HEK293 (cell line): ENCODE data around the gene LMO7.
A peak's percentile ranks its signal among the peaks of the same experiment; 100 is the strongest.
"Not testable (repeated sequence)": the region's sequence is repeated elsewhere in the genome, so short reads cannot be mapped to it uniquely, and the experiment has no call there.

Source experiments
- CTCF ChIA-PET: fragments of 350-600 bp; formaldehyde crosslinking; extraction: SDS; loops from one replicate; lab custom pipeline; 2021; ENCODE audit warnings: antibody characterized with exemption; lab: Yijun Ruan, JAX
- POLR2A ChIA-PET: fragments of 300-600 bp; formaldehyde crosslinking; extraction: SDS; loops from one replicate; lab custom pipeline; 2020; ENCODE audit warnings: antibody characterized with exemption, inconsistent platforms; lab: Yijun Ruan, JAX
- H3K27ac ChIP-seq: fragments of 200-500 bp; sonication (Bioruptor generic); 2 replicates; pipeline ENCODE4 v1.5.1; 2014; ENCODE audit warnings: low read depth, low read length, control low read depth, inconsistent platforms; ENCODE audit errors: extremely low read depth
- H3K36me3 ChIP-seq, 2 experiments: fragments of 200-500 bp in 1 of 2; sonication (Bioruptor generic) in 1 of 2; 1 replicate in 1 of 2; 2 replicates in 1 of 2; pipeline ENCODE4 v1.5.1; 2014 to 2017; ENCODE audit warnings: inconsistent platforms in 2 of 2, low read length in 2 of 2; ENCODE audit not compliant: control insufficient read depth in 2 of 2, insufficient read depth in 1 of 2
- H3K4me1 ChIP-seq: fragments of 200-500 bp; sonication (Bioruptor generic); 2 replicates; pipeline ENCODE4 v1.5.1; 2014; ENCODE audit warnings: mild to moderate bottlenecking, low read length, inconsistent platforms; ENCODE audit not compliant: control insufficient read depth, insufficient read depth
- H3K4me3 ChIP-seq: 2 replicates; pipeline ENCODE4 v1.5.1; 2011; ENCODE audit warnings: low read depth, mild to moderate bottlenecking, control low read depth, low read length, moderate library complexity
- H3K9me3 ChIP-seq: fragments of 200-500 bp; sonication (Bioruptor generic); 2 replicates; pipeline ENCODE4 v1.5.1; 2014; ENCODE audit warnings: low read depth, low read length, inconsistent platforms; ENCODE audit not compliant: control insufficient read depth, insufficient read depth
- BCL6B ChIP-seq: fragments of 450-650 bp; formaldehyde crosslinking; IDR thresholded peaks from 2 replicates; pipeline ENCODE4 v1.5.1; 2017; ENCODE audit warnings: missing biosample characterization, missing genetic modification characterization
- KLF7 ChIP-seq: fragments of 450-650 bp; formaldehyde crosslinking; IDR thresholded peaks from 2 replicates; pipeline ENCODE4 v1.5.1; 2016; ENCODE audit warnings: missing biosample characterization, missing genetic modification characterization, borderline replicate concordance
- SETDB1 ChIP-seq: IDR thresholded peaks from one replicate; pipeline ENCODE4 v1.6.1; 2017; ENCODE audit warnings: mild to moderate bottlenecking, low read length, moderate library complexity, mixed read lengths; ENCODE audit not compliant: insufficient read length
- ZBTB10 ChIP-seq: fragments of 450-650 bp; formaldehyde crosslinking; IDR thresholded peaks from 2 replicates; pipeline ENCODE4 v1.5.1; 2016; ENCODE audit warnings: missing biosample characterization, missing genetic modification characterization
- ZBTB26 ChIP-seq: fragments of 450-650 bp; formaldehyde crosslinking; optimal IDR thresholded peaks from 2 replicates; pipeline ENCODE3; 2016; ENCODE audit warnings: missing biosample characterization, mild to moderate bottlenecking, missing genetic modification characterization
- ZEB2 ChIP-seq: fragments of 450-650 bp; formaldehyde crosslinking; IDR thresholded peaks from 2 replicates; pipeline ENCODE4 v1.5.1; 2016; ENCODE audit warnings: missing biosample characterization, missing genetic modification characterization
- ZNF266 ChIP-seq: fragments of 450-650 bp; formaldehyde crosslinking; IDR thresholded peaks from 2 replicates; pipeline ENCODE4 v1.5.1; 2016; ENCODE audit warnings: missing biosample characterization, missing genetic modification characterization, low read depth
- ZNF324 ChIP-seq: fragments of 450-650 bp; formaldehyde crosslinking; IDR thresholded peaks from 2 replicates; pipeline ENCODE4 v1.5.1; 2016; ENCODE audit warnings: missing biosample characterization, missing genetic modification characterization
- ZNF416 ChIP-seq: fragments of 450-650 bp; formaldehyde crosslinking; IDR thresholded peaks from 2 replicates; pipeline ENCODE4 v1.5.1; 2016; ENCODE audit warnings: missing biosample characterization, missing genetic modification characterization
- ZNF423 ChIP-seq: fragments of 450-650 bp; formaldehyde crosslinking; IDR thresholded peaks from 2 replicates; pipeline ENCODE4 v1.5.1; 2016; ENCODE audit warnings: missing biosample characterization, missing genetic modification characterization
- ZNF426 ChIP-seq: fragments of 450-650 bp; formaldehyde crosslinking; IDR thresholded peaks from 2 replicates; pipeline ENCODE4 v1.5.1; 2017; ENCODE audit warnings: missing biosample characterization, missing genetic modification characterization, mild to moderate bottlenecking, inconsistent platforms, moderate library complexity
- ZNF501 ChIP-seq: fragments of 450-650 bp; formaldehyde crosslinking; IDR thresholded peaks from 2 replicates; pipeline ENCODE4 v1.5.1; 2016; ENCODE audit warnings: missing biosample characterization, missing genetic modification characterization
- ZNF513 ChIP-seq: fragments of 450-650 bp; IDR thresholded peaks from 2 replicates; pipeline ENCODE4 v1.5.1; 2018; ENCODE audit warnings: missing biosample characterization, missing genetic modification characterization
- ZNF549 ChIP-seq: fragments of 450-650 bp; IDR thresholded peaks from 2 replicates; pipeline ENCODE4 v1.5.1; 2018; ENCODE audit warnings: missing biosample characterization, missing genetic modification characterization, mild to moderate bottlenecking, inconsistent platforms, moderate library complexity
- ZNF768 ChIP-seq: fragments of 450-650 bp; formaldehyde crosslinking; IDR thresholded peaks from 2 replicates; pipeline ENCODE4 v1.5.1; 2018; ENCODE audit warnings: missing biosample characterization, mild to moderate bottlenecking, missing genetic modification characterization
- ZNF843 ChIP-seq: fragments of 450-650 bp; formaldehyde crosslinking; IDR thresholded peaks from 2 replicates; pipeline ENCODE4 v1.5.1; 2016; ENCODE audit warnings: missing biosample characterization, missing genetic modification characterization
- ZSCAN18 ChIP-seq: fragments of 450-650 bp; formaldehyde crosslinking; IDR thresholded peaks from 2 replicates; pipeline ENCODE4 v1.5.1; 2016; ENCODE audit warnings: missing biosample characterization, missing genetic modification characterization
- ZSCAN4 ChIP-seq: fragments of 450-650 bp; formaldehyde crosslinking; IDR thresholded peaks from 2 replicates; pipeline ENCODE4 v1.5.1; 2017; ENCODE audit warnings: missing biosample characterization, missing genetic modification characterization
- ZXDB ChIP-seq: fragments of 450-650 bp; formaldehyde crosslinking; IDR thresholded peaks from 2 replicates; pipeline ENCODE4 v1.5.1; 2016; ENCODE audit warnings: missing biosample characterization, missing genetic modification characterization

LMO7 gene

GRCh38 chr13:75699062-75699461, 62.9 kb downstream of the LMO7 start (continued):
- no peak for TF ChIP-seq ZNF513 (tag by site-specific recombination)
- TF ChIP-seq ZNF843 (tag by site-specific recombination) = no peak
- no peak for TF ChIP-seq ZBTB26 (tag by site-specific recombination)
- no peak for TF ChIP-seq ZNF501

GRCh38 chr13:75699717-75700116, 63.6 kb downstream of the LMO7 start:
- POLR2A ChIA-PET, H3K4me3 ChIP-seq, H3K9me3 ChIP-seq, H3K27ac ChIP-seq, CTCF ChIA-PET, H3K36me3 ChIP-seq, H3K4me1 ChIP-seq: not testable (repeated sequence)
- peak; percentile 22 for TF ChIP-seq SETDB1
- TF ChIP-seq, all 188 proteins: peak for 1; not testable (repeated sequence) for 187

- no peak for TF ChIP-seq KLF7 (tag by site-specific recombination)
- no peak for TF ChIP-seq ZEB2 (tag by site-specific recombination)
- H3K4me3 ChIP-seq = no peak overlapping the region
- H3K9me3 ChIP-seq = no peaks in the 10 kb centered on the region
- CTCF ChIA-PET = interaction anchor here (0.6 kb wide), 1 partner anchor 15 kb away, joined by 4 read pairs; no protein-coding TSS in a partner anchor
- no peak overlapping the region for H3K27ac ChIP-seq
- H3K4me1 ChIP-seq = no peaks in the 10 kb centered on the region
- no peaks in the 10 kb centered on the region for H3K36me3 ChIP-seq
- POLR2A ChIA-PET = no interaction called here
Measured at GRCh38 chr13:75700552-75700951, 64.4 kb downstream of the LMO7 start.

- H3K4me3 ChIP-seq = no peak overlapping the region
- no peak overlapping the region for H3K27ac ChIP-seq
- POLR2A ChIA-PET = no interaction called here
- H3K4me1 ChIP-seq = no peaks in the 10 kb centered on the region
- CTCF ChIA-PET = no interaction called here
- no peaks in the 10 kb centered on the region for H3K9me3 ChIP-seq
- H3K36me3 ChIP-seq = no peaks in the 10 kb centered on the region
- TF ChIP-seq ZNF426 (tag by site-specific recombination) (no peak), ZSCAN18 (no peak), ZNF501 (no peak), ZNF549 (tag by site-specific recombination) (no peak), ZNF324 (tag by site-specific recombination) (no peak), BCL6B (tag by site-specific recombination) (no peak), ZXDB (tag by site-specific recombination) (no peak), ZBTB10 (no peak), ZNF416 (tag by site-specific recombination) (no peak), ZNF423 (tag by site-specific recombination) (no peak), ZEB2 (tag by site-specific recombination) (no peak), ZNF266 (tag by site-specific recombination) (no peak), ZNF768 (no peak), ZSCAN4 (tag by site-specific recombination) (no peak)
Measured at GRCh38 chr13:75702476-75702875, 66.3 kb downstream of the LMO7 start.
